Bone marrow (tissue), 2 donors: Measurements from ENCODE around the gene MAGI1.

Experiments
- DNase-seq, 2 donors: peaks; one replicate each; lab custom pipeline; 2025; lab: John Stamatoyannopoulos, UW

The MAGI1 gene

GRCh38 chr3:65944252-65944651 is 94.5 kb downstream of the MAGI1 start:
- no peak for DNase-seq

- no peak for DNase-seq
Observed at GRCh38 chr3:65939801-65940246, 98.9 kb downstream of the MAGI1 start.

- DNase-seq: no peak
Observed at GRCh38 chr3:65939184-65939583, 99.5 kb downstream of the MAGI1 start.

- no peak for DNase-seq
Observed at GRCh38 chr3:65938676-65939075, 100.0 kb downstream of the MAGI1 start.

GRCh38 chr3:65938147-65938546 is 100.6 kb downstream of the MAGI1 start:
- no peak for DNase-seq

GRCh38 chr3:65936908-65937638 is 101.6 kb downstream of the MAGI1 start:
- no peak for DNase-seq

GRCh38 chr3:65935724-65936123 is 103.0 kb downstream of the MAGI1 start:
- no peak for DNase-seq

- DNase-seq: no peak
Observed at GRCh38 chr3:65930648-65931047, 108.1 kb downstream of the MAGI1 start.

- no peak for DNase-seq
Observed at GRCh38 chr3:65928110-65928509, 110.6 kb downstream of the MAGI1 start.

- DNase-seq: no peak
Observed at GRCh38 chr3:65927576-65927975, 111.1 kb downstream of the MAGI1 start.

GRCh38 chr3:65925254-65925954 is 113.3 kb downstream of the MAGI1 start:
- no peak for DNase-seq

- DNase-seq: no peak
Observed at GRCh38 chr3:65924762-65925161, 114.0 kb downstream of the MAGI1 start.

GRCh38 chr3:65922441-65922840 is 116.3 kb downstream of the MAGI1 start:
- no peak for DNase-seq

GRCh38 chr3:65919826-65920225 is 118.9 kb downstream of the MAGI1 start:
- DNase-seq: no peak

- DNase-seq: no peak
Observed at GRCh38 chr3:65915477-65915876, 123.2 kb downstream of the MAGI1 start.

- no peak for DNase-seq
Observed at GRCh38 chr3:65914740-65915367, 123.9 kb downstream of the MAGI1 start.

- DNase-seq: no peak
Observed at GRCh38 chr3:65914032-65914739, 124.5 kb downstream of the MAGI1 start.

- no peak for DNase-seq
Observed at GRCh38 chr3:65912647-65913046, 126.1 kb downstream of the MAGI1 start.

- no peak for DNase-seq
Observed at GRCh38 chr3:65908588-65908987, 130.1 kb downstream of the MAGI1 start.

GRCh38 chr3:65907232-65908130 is 131.2 kb downstream of the MAGI1 start:
- no peak for DNase-seq

- DNase-seq: no peak
Observed at GRCh38 chr3:65905771-65906170, 132.9 kb downstream of the MAGI1 start.
